K562 (cell line): Measurements from ENCODE around the gene SLC29A2. TPM values are rescaled to one million over a fixed set of nuclear protein-coding genes. Genes with fewer than 3 reads are reported as not detected.
A peak's percentile ranks its signal among the peaks of the same experiment; 100 is the strongest.

Experiments
- CC2D1A ChIP-seq: fragments of 450-650 bp; IDR thresholded peaks from 2 replicates; pipeline ENCODE4 v1.6.1; 2017; ENCODE audit warnings: mild to moderate bottlenecking
- ETV6 ChIP-seq, 3 experiments: fragments of 150-350 bp in 1 of 3; sonication (generic) in 1 of 3; formaldehyde crosslinking in 1 of 3; IDR thresholded peaks; 2 replicates each; pipeline versions ENCODE4 v1.6.1 to v1.8.0; 2014 to 2022; ENCODE audit warnings: borderline replicate concordance in 2 of 3, low read depth in 2 of 3, antibody characterized with exemption in 1 of 3, low read length in 1 of 3, mild to moderate bottlenecking in 1 of 3, missing genetic modification reagents in 1 of 3
- ILF3 ChIP-seq: fragments of 450-650 bp; IDR thresholded peaks from 2 replicates; pipeline ENCODE4 v1.6.1; 2018; ENCODE audit warnings: antibody characterized with exemption, mild to moderate bottlenecking, moderate library complexity, borderline replicate concordance
- KDM5B ChIP-seq: fragments of 200-600 bp; sonication (generic); IDR thresholded peaks from 2 replicates; pipeline ENCODE4 v1.6.1; 2012; ENCODE audit warnings: low read depth, mild to moderate bottlenecking, moderate library complexity, low read length, control low read depth, inconsistent platforms; ENCODE audit not compliant: insufficient replicate concordance
- NFIC ChIP-seq: fragments of 450-650 bp; IDR thresholded peaks from 2 replicates; pipeline ENCODE4 v1.6.1; 2017; ENCODE audit warnings: mild to moderate bottlenecking, inconsistent platforms
- NR3C1 ChIP-seq: sonication (generic); formaldehyde crosslinking; IDR thresholded peaks from 2 replicates; pipeline ENCODE4 v1.8.1; 2022; ENCODE audit warnings: missing genetic modification reagents
- SIRT6 ChIP-seq: IDR thresholded peaks from one replicate; pipeline ENCODE4 v1.6.1; 2012; ENCODE audit warnings: low read depth, mild to moderate bottlenecking, control low read depth, inconsistent platforms, low read length, moderate library complexity
- TBP ChIP-seq: optimal IDR thresholded peaks from 2 replicates; pipeline ENCODE3; 2011; ENCODE audit warnings: low read depth, low read length, improper control_type of control experiment
- WHSC1 ChIP-seq: IDR thresholded peaks from one replicate; pipeline ENCODE4 v1.6.1; 2012; ENCODE audit warnings: low read length, control low read depth, inconsistent platforms
- ZNF212 ChIP-seq: fragments of 450-650 bp; formaldehyde crosslinking; IDR thresholded peaks from 2 replicates; pipeline ENCODE4 v1.4.0; 2020; ENCODE audit warnings: mild to moderate bottlenecking
- ZNF507 ChIP-seq: conservative IDR thresholded peaks from 2 replicates; pipeline ENCODE4 v1.6.1; 2017; ENCODE audit warnings: missing genetic modification characterization, missing compliant biosample characterization
- polyA plus RNA-seq, 8 experiments: library from polyadenylated mRNA; depleted of rRNA in 4 of 8; stranded (reverse) in 5 of 8; unstranded in 3 of 8; fragments of >200 nt; fragmentation: Nextera tagmentation in 2 of 8; fragmentation: Illumina TruSeq in 1 of 8; extraction: Ambion mirVana in 2 of 8; extraction: Trizol in 1 of 8; gene quantifications; 2 replicates each; pipeline versions ENCODE4 v1.2.1 to v1.2.3, GENCODE V29; 2011 to 2014; ENCODE audit warnings: inconsistent platforms in 1 of 8, missing spikeins in 1 of 8
- total RNA-seq, 7 experiments: library from RNA; depleted of rRNA in 6 of 7; stranded (reverse); fragments of >200 nt in 6 of 7; fragmentation: Illumina TruSeq in 2 of 7; extraction: Trizol in 2 of 7; gene quantifications; 2 replicates each; pipeline versions ENCODE4 v1.2.1 to v1.2.3, GENCODE V29; 2011 to 2021; ENCODE audit warnings: low replicate concordance in 1 of 7
- TF ChIP-seq, protein P1 (sequence below): fragments of 450-650 bp; IDR thresholded peaks from 2 replicates; pipeline ENCODE4 v1.6.1; 2016; ENCODE audit warnings: low read depth
- TF ChIP-seq, protein P2 (sequence below): fragments of 250-450 bp; sonication (Bioruptor Pico); IDR thresholded peaks from 2 replicates; pipeline ENCODE4 v1.5.0; 2020; ENCODE audit warnings: mild to moderate bottlenecking
- TF ChIP-seq, protein P3 (sequence below), 2 experiments: IDR thresholded peaks; 2 replicates each; pipeline ENCODE4 v1.6.1; 2012; ENCODE audit warnings: improper control_type of control experiment in 2 of 2, low read depth in 2 of 2, low read length in 2 of 2, borderline replicate concordance in 1 of 2

Gene SLC29A2
- total and polyA plus RNA-seq, 9 of the 15 experiments (the other 6 are each of a cell fraction or from before 2014, with no cell fraction given) = 2.4 to 48.6 (median 14.2) TPM

DNA sequence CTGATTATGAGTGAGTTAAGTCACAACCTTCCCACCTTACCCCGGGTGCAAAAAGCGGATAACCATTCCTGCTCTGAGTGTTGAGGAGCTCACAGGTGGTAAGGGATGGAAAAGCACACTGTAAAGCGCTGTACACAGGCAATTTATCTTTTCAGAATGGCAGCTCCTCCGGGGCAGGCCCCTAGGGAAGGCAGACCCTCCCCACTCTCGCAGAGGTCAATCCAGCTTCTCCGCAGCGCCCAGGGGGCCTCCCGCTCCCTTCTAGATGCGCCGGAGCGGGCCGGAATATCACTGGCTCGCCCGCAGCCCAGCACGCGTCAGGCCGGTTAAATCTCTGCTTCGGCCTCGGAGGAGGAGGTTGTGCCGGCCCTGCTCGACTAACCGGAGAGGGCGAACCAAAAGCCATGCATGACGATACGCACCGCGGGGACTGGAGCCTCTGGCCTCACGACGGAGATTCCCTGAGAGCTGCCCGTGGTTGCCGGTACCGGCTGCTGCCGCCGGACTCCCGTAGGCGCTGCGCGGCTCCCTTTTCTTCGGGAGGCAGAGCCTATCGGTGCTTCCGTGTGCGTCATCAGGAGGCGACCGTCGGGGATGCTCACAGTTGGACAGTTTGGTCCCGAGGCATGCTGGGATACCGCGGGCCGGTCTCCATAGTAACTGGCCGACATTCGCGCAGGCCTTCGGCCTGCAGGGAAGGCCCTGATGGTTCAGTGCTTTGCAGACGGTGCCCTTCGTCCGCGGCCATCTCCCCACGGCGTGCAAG, 26.8 kb downstream of the SLC29A2 start, which contains the start of gene BRMS1 (continued):
- TF ChIP-seq, protein P1, sequence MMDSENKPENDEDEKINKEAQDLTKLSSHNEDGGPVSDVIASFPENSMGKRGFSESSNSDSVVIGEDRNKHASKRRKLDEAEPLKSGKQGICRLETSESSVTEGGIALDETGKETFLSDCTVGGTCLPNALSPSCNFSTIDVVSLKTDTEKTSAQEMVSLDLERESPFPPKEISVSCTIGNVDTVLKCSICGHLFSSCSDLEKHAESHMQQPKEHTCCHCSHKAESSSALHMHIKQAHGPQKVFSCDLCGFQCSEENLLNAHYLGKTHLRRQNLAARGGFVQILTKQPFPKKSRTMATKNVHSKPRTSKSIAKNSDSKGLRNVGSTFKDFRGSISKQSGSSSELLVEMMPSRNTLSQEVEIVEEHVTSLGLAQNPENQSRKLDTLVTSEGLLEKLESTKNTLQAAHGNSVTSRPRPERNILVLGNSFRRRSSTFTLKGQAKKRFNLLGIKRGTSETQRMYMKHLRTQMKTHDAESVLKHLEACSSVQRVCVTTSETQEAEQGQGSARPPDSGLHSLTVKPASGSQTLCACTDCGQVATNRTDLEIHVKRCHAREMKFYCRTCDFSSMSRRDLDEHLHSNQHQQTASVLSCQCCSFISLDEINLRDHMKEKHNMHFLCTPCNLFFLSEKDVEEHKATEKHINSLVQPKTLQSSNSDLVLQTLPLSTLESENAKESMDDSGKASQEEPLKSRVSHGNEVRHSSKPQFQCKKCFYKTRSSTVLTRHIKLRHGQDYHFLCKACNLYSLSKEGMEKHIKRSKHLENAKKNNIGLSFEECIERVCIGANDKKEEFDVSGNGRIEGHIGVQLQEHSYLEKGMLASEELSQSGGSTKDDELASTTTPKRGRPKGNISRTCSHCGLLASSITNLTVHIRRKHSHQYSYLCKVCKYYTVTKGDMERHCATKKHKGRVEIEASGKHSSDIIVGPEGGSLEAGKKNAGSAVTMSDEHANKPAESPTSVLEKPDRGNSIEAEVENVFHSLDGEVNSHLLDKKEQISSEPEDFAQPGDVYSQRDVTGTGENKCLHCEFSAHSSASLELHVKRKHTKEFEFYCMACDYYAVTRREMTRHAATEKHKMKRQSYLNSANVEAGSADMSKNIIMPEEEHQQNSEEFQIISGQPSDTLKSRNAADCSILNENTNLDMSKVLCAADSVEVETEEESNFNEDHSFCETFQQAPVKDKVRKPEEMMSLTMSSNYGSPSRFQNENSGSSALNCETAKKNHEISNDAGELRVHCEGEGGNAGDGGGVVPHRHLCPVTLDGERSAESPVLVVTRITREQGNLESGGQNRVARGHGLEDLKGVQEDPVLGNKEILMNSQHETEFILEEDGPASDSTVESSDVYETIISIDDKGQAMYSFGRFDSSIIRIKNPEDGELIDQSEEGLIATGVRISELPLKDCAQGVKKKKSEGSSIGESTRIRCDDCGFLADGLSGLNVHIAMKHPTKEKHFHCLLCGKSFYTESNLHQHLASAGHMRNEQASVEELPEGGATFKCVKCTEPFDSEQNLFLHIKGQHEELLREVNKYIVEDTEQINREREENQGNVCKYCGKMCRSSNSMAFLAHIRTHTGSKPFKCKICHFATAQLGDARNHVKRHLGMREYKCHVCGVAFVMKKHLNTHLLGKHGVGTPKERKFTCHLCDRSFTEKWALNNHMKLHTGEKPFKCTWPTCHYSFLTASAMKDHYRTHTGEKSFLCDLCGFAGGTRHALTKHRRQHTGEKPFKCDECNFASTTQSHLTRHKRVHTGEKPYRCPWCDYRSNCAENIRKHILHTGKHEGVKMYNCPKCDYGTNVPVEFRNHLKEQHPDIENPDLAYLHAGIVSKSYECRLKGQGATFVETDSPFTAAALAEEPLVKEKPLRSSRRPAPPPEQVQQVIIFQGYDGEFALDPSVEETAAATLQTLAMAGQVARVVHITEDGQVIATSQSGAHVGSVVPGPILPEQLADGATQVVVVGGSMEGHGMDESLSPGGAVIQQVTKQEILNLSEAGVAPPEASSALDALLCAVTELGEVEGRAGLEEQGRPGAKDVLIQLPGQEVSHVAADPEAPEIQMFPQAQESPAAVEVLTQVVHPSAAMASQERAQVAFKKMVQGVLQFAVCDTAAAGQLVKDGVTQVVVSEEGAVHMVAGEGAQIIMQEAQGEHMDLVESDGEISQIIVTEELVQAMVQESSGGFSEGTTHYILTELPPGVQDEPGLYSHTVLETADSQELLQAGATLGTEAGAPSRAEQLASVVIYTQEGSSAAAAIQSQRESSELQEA = no peak
- peak; percentile 84 for TF ChIP-seq TBP
- no peak for TF ChIP-seq ZNF507 (tag)
- no peak for TF ChIP-seq ETV6 (IDR thresholded peaks at IDR 0.05; ENCODE audit: borderline replicate concordance in 1 of 2, low read depth in 2 of 2, low read length in 1 of 2)
- TF ChIP-seq ETV6 (CRISPR knock-in tag; IDR thresholded peaks at IDR 0.05; ENCODE audit: borderline replicate concordance) = no peak
- no peak for TF ChIP-seq WHSC1
- TF ChIP-seq, protein P2, sequence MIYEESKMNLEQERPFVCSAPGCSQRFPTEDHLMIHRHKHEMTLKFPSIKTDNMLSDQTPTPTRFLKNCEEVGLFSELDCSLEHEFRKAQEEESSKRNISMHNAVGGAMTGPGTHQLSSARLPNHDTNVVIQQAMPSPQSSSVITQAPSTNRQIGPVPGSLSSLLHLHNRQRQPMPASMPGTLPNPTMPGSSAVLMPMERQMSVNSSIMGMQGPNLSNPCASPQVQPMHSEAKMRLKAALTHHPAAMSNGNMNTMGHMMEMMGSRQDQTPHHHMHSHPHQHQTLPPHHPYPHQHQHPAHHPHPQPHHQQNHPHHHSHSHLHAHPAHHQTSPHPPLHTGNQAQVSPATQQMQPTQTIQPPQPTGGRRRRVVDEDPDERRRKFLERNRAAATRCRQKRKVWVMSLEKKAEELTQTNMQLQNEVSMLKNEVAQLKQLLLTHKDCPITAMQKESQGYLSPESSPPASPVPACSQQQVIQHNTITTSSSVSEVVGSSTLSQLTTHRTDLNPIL = no peak
- TF ChIP-seq KDM5B = peak; percentile 97
- no peak for TF ChIP-seq ZNF212 (CRISPR knock-in tag)
- TF ChIP-seq NR3C1 (CRISPR knock-in tag) = no peak
- 0 out of 2 replicates have a peak, but pooled peaks have one; percentile 8 for TF ChIP-seq NFIC
- TF ChIP-seq, protein P3, sequence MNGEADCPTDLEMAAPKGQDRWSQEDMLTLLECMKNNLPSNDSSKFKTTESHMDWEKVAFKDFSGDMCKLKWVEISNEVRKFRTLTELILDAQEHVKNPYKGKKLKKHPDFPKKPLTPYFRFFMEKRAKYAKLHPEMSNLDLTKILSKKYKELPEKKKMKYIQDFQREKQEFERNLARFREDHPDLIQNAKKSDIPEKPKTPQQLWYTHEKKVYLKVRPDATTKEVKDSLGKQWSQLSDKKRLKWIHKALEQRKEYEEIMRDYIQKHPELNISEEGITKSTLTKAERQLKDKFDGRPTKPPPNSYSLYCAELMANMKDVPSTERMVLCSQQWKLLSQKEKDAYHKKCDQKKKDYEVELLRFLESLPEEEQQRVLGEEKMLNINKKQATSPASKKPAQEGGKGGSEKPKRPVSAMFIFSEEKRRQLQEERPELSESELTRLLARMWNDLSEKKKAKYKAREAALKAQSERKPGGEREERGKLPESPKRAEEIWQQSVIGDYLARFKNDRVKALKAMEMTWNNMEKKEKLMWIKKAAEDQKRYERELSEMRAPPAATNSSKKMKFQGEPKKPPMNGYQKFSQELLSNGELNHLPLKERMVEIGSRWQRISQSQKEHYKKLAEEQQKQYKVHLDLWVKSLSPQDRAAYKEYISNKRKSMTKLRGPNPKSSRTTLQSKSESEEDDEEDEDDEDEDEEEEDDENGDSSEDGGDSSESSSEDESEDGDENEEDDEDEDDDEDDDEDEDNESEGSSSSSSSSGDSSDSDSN (IDR thresholded peaks at IDR 0.05; ENCODE audit: borderline replicate concordance in 1 of 2, low read depth in 2 of 2, low read length in 2 of 2) = no peak; a peak in 1 of 4 replicates
- no peak for TF ChIP-seq SIRT6
- TF ChIP-seq ILF3 = no peak
- no peak for TF ChIP-seq CC2D1A
